GM10266 (cell line): Measurements from ENCODE around the gene LLGL2.

Experiments used
- DNase-seq: peaks from one replicate; pipeline ENCODE4 v3.0.0; 2012; ENCODE audit errors: extremely low spot score
- TF ChIP-seq, protein P1 (sequence below): IDR thresholded peaks from 2 replicates; pipeline ENCODE4 v1.5.1; 2012; ENCODE audit warnings: mild to moderate bottlenecking, low read depth; ENCODE audit not compliant: control insufficient read depth, insufficient read depth; ENCODE audit errors: missing control alignments

Gene LLGL2

DNA sequence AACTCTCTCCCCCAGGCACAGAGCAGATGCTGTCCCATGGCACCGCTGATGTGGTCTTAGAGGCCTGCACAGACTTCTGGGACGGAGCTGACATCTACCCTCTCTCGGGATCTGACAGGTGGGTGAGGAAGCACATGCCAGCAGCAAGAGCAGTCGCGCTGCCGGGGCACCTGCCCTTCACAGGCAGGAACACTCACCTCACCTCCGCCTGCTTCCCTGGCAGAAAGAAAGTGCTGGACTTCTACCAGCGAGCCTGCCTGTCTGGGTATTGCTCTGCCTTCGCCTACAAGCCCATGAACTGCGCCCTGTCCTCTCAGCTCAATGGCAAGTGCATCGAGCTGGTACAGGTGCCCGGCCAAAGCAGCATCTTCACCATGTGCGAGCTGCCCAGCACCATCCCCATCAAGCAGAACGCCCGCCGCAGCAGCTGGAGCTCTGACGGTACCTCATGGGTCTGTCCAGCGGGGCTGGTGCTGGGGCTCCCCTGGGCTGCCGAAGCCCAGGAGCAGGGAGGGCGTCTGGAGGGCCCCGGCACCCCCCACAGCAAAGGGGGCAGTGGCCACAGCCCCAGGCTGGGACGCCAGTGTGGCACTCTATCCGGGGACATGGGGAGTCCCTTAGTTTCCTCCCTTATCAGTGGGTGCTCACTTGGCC is 31.9 kb upstream of the LLGL2 start:
- no peak for DNase-seq
- TF ChIP-seq, protein P1, sequence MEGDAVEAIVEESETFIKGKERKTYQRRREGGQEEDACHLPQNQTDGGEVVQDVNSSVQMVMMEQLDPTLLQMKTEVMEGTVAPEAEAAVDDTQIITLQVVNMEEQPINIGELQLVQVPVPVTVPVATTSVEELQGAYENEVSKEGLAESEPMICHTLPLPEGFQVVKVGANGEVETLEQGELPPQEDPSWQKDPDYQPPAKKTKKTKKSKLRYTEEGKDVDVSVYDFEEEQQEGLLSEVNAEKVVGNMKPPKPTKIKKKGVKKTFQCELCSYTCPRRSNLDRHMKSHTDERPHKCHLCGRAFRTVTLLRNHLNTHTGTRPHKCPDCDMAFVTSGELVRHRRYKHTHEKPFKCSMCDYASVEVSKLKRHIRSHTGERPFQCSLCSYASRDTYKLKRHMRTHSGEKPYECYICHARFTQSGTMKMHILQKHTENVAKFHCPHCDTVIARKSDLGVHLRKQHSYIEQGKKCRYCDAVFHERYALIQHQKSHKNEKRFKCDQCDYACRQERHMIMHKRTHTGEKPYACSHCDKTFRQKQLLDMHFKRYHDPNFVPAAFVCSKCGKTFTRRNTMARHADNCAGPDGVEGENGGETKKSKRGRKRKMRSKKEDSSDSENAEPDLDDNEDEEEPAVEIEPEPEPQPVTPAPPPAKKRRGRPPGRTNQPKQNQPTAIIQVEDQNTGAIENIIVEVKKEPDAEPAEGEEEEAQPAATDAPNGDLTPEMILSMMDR, result no peak

DNA sequence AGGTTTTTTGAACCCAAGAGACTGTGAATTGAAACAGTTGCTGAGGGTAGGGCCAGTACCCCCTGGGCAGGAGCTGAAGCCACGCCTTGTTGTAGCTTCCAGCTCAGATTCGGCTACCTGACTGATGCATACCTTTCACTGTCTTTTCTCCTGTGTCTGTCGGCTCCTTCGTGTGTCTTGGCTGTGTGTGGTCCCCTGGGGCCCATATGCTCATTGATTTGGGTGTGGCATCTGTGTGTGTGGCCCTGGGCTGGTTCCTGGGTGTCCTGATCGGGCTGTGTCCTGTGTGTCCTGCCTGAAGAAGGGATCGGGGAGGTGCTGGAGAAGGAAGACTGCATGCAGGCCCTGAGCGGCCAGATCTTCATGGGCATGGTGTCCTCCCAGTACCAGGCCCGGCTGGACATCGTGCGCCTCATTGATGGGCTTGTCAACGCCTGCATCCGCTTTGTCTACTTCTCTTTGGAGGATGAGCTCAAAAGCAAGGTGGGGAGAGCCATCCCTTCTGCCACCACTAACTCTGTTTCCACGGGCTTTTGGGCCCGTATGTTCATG is 31.1 kb upstream of the LLGL2 start:
- DNase-seq, result no peak
- TF ChIP-seq, protein P1, result no peak

DNA sequence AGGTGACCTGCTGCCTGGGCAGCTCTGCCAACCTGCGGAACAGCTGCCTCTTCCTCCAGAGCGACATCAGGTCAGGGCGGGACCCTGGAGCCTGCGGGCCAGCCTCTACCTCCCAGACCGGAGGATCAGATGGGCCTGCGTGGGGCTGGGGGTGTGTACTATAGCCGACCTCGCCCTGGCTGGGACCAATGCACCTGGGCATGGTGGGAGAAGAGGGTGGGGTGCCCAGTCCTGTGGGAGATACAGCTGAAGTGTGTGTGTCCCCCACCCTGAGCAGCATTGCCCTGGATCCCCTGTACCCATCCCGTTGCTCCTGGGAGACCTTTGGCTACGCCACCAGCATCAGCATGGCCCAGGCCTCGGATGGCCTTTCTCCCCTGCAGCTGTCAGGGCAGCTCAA is 29.5 kb upstream of the LLGL2 start:
- DNase-seq, result no peak
- TF ChIP-seq, protein P1, result no peak

DNA sequence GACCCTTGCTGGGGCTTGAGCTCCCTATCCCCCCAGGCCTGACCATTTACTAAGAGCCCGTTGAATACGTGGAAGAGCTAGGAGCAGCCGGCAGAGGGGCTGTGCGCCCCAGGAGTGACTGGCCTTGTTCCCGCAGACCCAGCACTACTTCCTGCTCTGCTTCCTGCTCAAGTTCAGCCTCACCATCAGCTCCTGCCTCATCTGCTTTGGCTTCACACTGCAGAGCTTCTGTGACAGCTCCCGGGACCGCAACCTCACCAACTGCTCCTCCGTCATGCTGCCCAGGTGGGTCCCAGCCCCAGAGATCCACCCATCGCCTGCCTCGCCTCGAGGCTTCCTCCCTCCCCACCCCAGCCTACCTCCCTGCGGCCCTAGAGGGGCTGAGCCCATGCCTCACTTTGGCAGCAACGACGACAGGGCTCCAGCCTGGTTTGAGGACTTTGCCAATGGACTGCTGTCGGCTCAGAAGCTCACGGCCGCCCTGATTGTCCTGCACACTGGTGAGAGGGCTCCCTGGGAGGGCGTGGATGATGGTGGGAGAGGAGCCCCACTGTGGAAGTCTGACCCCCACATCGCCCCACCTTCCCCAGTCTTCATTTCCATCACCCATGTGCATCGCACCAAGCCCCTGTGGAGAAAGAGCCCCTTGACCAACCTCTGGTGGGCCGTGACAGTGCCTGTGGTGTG is 27.3 kb upstream of the LLGL2 start:
- TF ChIP-seq, protein P1, result no peak
- no peak for DNase-seq

DNA sequence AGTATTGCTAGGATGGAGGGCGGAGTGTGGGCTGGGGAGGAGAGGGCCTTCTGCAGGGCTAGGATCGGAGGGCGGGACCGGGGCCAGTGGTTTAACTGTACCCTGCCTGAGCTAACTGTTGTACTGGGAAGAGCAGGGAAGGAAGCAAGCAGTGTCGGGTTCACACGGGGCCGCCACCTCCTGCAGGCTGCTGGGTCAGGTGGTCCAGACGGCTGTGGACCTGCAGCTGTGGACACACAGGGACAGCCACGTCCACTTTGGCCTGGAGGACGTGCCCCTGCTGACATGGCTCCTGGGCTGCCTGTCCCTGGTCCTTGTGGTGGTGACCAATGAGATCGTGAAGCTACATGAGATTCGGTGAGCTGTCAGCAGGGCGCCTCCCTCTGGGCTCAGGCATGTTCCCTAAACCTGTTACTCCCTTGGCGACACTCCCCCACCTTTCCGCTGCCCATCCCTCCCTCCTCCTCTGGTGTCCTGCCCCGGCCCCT is 26.7 kb upstream of the LLGL2 start:
- TF ChIP-seq, protein P1, result no peak
- no peak for DNase-seq

DNA sequence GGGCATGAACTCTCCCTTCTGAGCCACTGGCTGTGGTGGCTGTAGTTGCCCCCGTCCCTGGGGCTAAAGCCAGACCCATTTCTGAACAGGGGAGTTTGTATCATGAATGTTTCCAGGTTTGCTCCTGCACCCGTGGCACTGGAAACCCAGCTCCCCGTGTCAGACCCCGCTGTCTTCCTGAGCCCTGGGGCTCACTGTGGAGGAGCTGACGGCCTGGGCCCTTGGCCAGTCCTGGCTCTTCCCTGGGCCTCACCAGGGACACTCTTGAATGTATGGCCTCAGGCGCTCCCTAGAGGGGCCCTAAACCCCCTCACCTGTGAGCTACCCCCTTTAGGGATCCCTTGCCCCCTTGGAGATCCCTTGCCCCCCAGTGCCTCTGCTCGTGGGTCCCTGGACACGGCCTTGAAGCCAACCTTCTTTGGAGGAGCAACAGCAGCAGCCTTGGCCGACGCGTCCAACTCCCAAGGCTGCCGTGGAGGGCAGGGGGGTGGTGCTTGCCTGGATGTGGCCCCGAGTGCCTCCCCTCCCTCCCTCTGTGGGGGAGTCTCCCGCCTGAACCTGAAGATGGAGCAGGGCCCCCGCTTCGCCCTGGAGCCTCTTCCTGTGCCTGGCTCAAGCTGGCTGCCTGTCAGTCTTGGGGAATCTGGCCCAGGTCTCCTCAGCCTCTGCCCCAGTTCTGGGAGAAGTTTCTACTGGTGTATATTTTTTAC is 26.0 kb upstream of the LLGL2 start:
- no peak for DNase-seq
- TF ChIP-seq, protein P1, result no peak
